WTC11 (cell line): Measurements from ENCODE around the gene AGAP1. TPM values are rescaled to one million over a fixed set of nuclear protein-coding genes. Genes with fewer than 3 reads are reported as not detected.

ENCODE experiments used
- ATAC-seq: fragments of 200-7000 bp; cut with Tn5 transposase; 2 replicates; pipeline ENCODE4 v1.10.0; 2021; ENCODE audit warnings: mild to moderate bottlenecking, moderate library complexity
- CTCF ChIA-PET: fragments of 300-600 bp; sonication (Branson Sonifier 250); formaldehyde crosslinking; loops from one replicate; lab custom pipeline; 2021; ENCODE audit warnings: antibody characterized with exemption; lab: Charles Lee
- POLR2A ChIA-PET: fragments of 350-600 bp; sonication (Branson Sonifier 250); formaldehyde crosslinking; loops from one replicate; lab custom pipeline; 2021; ENCODE audit warnings: antibody characterized with exemption; lab: Charles Lee
- DNase-seq: peaks from one replicate; pipeline ENCODE4 v3.0.0; 2021; ENCODE audit warnings: low spot score
- H3K27ac Mint-ChIP-seq: 2 replicates; pipeline ENCODE4 v1.8.0; 2021; ENCODE audit warnings: mixed read lengths
- H3K27me3 Mint-ChIP-seq: 2 replicates; pipeline ENCODE4 v1.8.0; 2021; ENCODE audit warnings: low read depth, mild to moderate bottlenecking, moderate library complexity, mixed read lengths
- H3K36me3 Mint-ChIP-seq: 2 replicates; pipeline ENCODE4 v1.8.0; 2021; ENCODE audit warnings: mixed read lengths
- H3K4me1 Mint-ChIP-seq: 2 replicates; pipeline ENCODE4 v1.8.0; 2022; ENCODE audit warnings: mixed read lengths
- H3K4me3 Mint-ChIP-seq: 2 replicates; pipeline ENCODE4 v1.8.0; 2021; ENCODE audit warnings: mild to moderate bottlenecking, moderate library complexity, mixed read lengths
- H3K9me3 Mint-ChIP-seq: 2 replicates; pipeline ENCODE4 v1.8.0; 2021; ENCODE audit warnings: mixed read lengths
- AR ChIP-seq: fragments of 250-450 bp; sonication (Bioruptor Pico); IDR thresholded peaks from 2 replicates; pipeline ENCODE4 v1.9.0; 2021; ENCODE audit warnings: mild to moderate bottlenecking
- E2F5 ChIP-seq: sonication (generic); formaldehyde crosslinking; IDR thresholded peaks from 2 replicates; pipeline ENCODE4 v1.8.1; 2022; ENCODE audit warnings: mild to moderate bottlenecking, moderate library complexity, missing genetic modification reagents
- ERG ChIP-seq: fragments of 250-450 bp; sonication (Bioruptor Pico); IDR thresholded peaks from 2 replicates; pipeline ENCODE4 v1.8.0; 2021; ENCODE audit warnings: mild to moderate bottlenecking
- ETV6 ChIP-seq: sonication (generic); formaldehyde crosslinking; IDR thresholded peaks from 2 replicates; pipeline ENCODE4 v1.8.1; 2022; ENCODE audit warnings: mild to moderate bottlenecking, missing genetic modification reagents
- HMGXB4 ChIP-seq: sonication (generic); formaldehyde crosslinking; IDR thresholded peaks from 2 replicates; pipeline ENCODE4 v1.8.1; 2023; ENCODE audit warnings: mild to moderate bottlenecking, moderate library complexity, missing genetic modification reagents
- JUN ChIP-seq: sonication (generic); formaldehyde crosslinking; IDR thresholded peaks from 2 replicates; pipeline ENCODE4 v1.8.0; 2023; ENCODE audit warnings: mild to moderate bottlenecking, missing genetic modification reagents
- MLX ChIP-seq: sonication (generic); formaldehyde crosslinking; IDR thresholded peaks from 2 replicates; pipeline ENCODE4 v1.8.1; 2023; ENCODE audit warnings: mild to moderate bottlenecking, missing genetic modification reagents, moderate library complexity
- NFE2L1 ChIP-seq: sonication (generic); formaldehyde crosslinking; IDR thresholded peaks from 2 replicates; pipeline ENCODE4 v1.8.1; 2023; ENCODE audit warnings: missing genetic modification reagents
- PREB ChIP-seq: sonication (generic); formaldehyde crosslinking; IDR thresholded peaks from 2 replicates; pipeline ENCODE4 v1.8.1; 2022; ENCODE audit warnings: mild to moderate bottlenecking, missing genetic modification reagents, moderate library complexity, borderline replicate concordance
- PRRX2 ChIP-seq: fragments of 250-450 bp; sonication (Bioruptor Pico); IDR thresholded peaks from 2 replicates; pipeline ENCODE4 v1.8.0; 2021; ENCODE audit warnings: mild to moderate bottlenecking
- RELA ChIP-seq: sonication (generic); formaldehyde crosslinking; IDR thresholded peaks from 2 replicates; pipeline ENCODE4 v1.8.1; 2022; ENCODE audit warnings: missing genetic modification reagents, mild to moderate bottlenecking, borderline replicate concordance
- SP1 ChIP-seq: sonication (generic); formaldehyde crosslinking; conservative IDR thresholded peaks from 2 replicates; pipeline ENCODE4 v1.8.1; 2022; ENCODE audit warnings: missing genetic modification reagents
- TEAD1 ChIP-seq: sonication (generic); formaldehyde crosslinking; IDR thresholded peaks from 2 replicates; pipeline ENCODE4 v1.8.0; 2022; ENCODE audit warnings: mild to moderate bottlenecking, missing genetic modification reagents
- USF1 ChIP-seq: sonication (generic); formaldehyde crosslinking; IDR thresholded peaks from 2 replicates; pipeline ENCODE4 v1.8.0; 2022; ENCODE audit warnings: mild to moderate bottlenecking, missing genetic modification reagents
- USF2 ChIP-seq: sonication (generic); formaldehyde crosslinking; IDR thresholded peaks from 2 replicates; pipeline ENCODE4 v1.8.1; 2023; ENCODE audit warnings: mild to moderate bottlenecking, missing genetic modification reagents, moderate library complexity
- ZMAT4 ChIP-seq: fragments of 250-450 bp; sonication (Bioruptor Pico); IDR thresholded peaks from 2 replicates; pipeline ENCODE4 v1.9.0; 2021; ENCODE audit warnings: mild to moderate bottlenecking
- ZNF219 ChIP-seq: sonication (generic); formaldehyde crosslinking; IDR thresholded peaks from 2 replicates; pipeline ENCODE4 v1.8.0; 2023; ENCODE audit warnings: missing genetic modification reagents, mild to moderate bottlenecking, borderline replicate concordance
- ZSCAN18 ChIP-seq: fragments of 250-450 bp; sonication (Bioruptor Pico); IDR thresholded peaks from 2 replicates; pipeline ENCODE4 v2.1.2; 2022; ENCODE audit warnings: mild to moderate bottlenecking, moderate library complexity
- total RNA-seq: library from RNA; stranded (reverse); gene quantifications from 3 replicates; pipeline ENCODE4 v1.2.3, GENCODE V29; 2021

The AGAP1 gene
- total RNA-seq, 1 experiment from 2014 or later = 49.3 TPM

GRCh38 chr2:235549735-235550377, 56.0 kb downstream of the AGAP1 start:
- DNase-seq (no peak), ATAC-seq (no peak)
- POLR2A ChIA-PET = no interaction called here
- TF ChIP-seq JUN (CRISPR knock-in tag) = no peak
- no peak for TF ChIP-seq AR
- no peak for TF ChIP-seq ZNF219 (CRISPR knock-in tag)
- TF ChIP-seq ZSCAN18 (CRISPR knock-in tag) = no peak
- TF ChIP-seq ZMAT4 (CRISPR knock-in tag) = no peak
- no peak for TF ChIP-seq ERG (CRISPR knock-in tag)
- TF ChIP-seq TEAD1 (CRISPR knock-in tag) = no peak
- no peak for TF ChIP-seq PREB
- no peak for TF ChIP-seq ETV6 (CRISPR knock-in tag)
- TF ChIP-seq USF2 (CRISPR knock-in tag) = no peak
- TF ChIP-seq RELA (CRISPR knock-in tag) = no peak
- no peak for TF ChIP-seq NFE2L1 (CRISPR knock-in tag)
- no peak for TF ChIP-seq PRRX2 (CRISPR knock-in tag)
- TF ChIP-seq MLX (CRISPR knock-in tag) = no peak
- TF ChIP-seq SP1 = no peak
- no peak for TF ChIP-seq USF1 (CRISPR knock-in tag)
- TF ChIP-seq HMGXB4 = no peak
- no peak for TF ChIP-seq E2F5 (CRISPR knock-in tag)
- CTCF ChIA-PET = interaction anchor here (0.6 to 2.1 kb wide), 4 partner anchors 35 to 45 kb away, joined by 3 to 13 read pairs (median 4); no protein-coding TSS in a partner anchor
- H3K4me3 Mint-ChIP-seq = no peak overlapping the region
- H3K9me3 Mint-ChIP-seq = no peaks in the 10 kb centered on the region
- no peaks in the 10 kb centered on the region for H3K36me3 Mint-ChIP-seq
- H3K4me1 Mint-ChIP-seq = peaks cover 65% of the 10 kb centered on the region
- H3K27me3 Mint-ChIP-seq = no peaks in the 10 kb centered on the region
- peak overlapping the region; percentile 67; the same call in 1 of the 2 replicates for H3K27ac Mint-ChIP-seq
